SK-N-SH (cell line): ENCODE results near the gene NOXA1. TPM values are rescaled to one million over a fixed set of nuclear protein-coding genes. Genes with fewer than 3 reads are reported as not detected.
A peak's percentile ranks its signal among the peaks of the same experiment; 100 is the strongest.

Experiments used
- CTCF ChIA-PET: fragments of 300-600, 350-600 bp; formaldehyde crosslinking; extraction: SDS; loops from one replicate; lab custom pipeline; 2021; lab: Yijun Ruan, JAX
- POLR2A ChIA-PET: fragments of 350-600 bp; sonication (Branson Sonifier 250); formaldehyde crosslinking; extraction: SDS; loops from one replicate; lab custom pipeline; 2020; ENCODE audit warnings: antibody characterized with exemption, inconsistent platforms; lab: Yijun Ruan, JAX
- DNase-seq: peaks from one replicate; pipeline ENCODE4 v3.0.0; 2012
- H2AFZ ChIP-seq: fragments of 200-600 bp; sonication (generic); 2 replicates; pipeline ENCODE4 v1.8.1; 2016; ENCODE audit warnings: antibody characterized with exemption, mild to moderate bottlenecking, low read depth
- H3F3A ChIP-seq: fragments of 200-600 bp; sonication (generic); replicated peaks from 2 replicates; pipeline ENCODE3; 2016; ENCODE audit warnings: antibody characterized with exemption, mild to moderate bottlenecking; ENCODE audit not compliant: insufficient read depth
- H3K27ac ChIP-seq, 2 experiments: fragments of 200-500 bp in 1 of 2; fragments of 200-600 bp in 1 of 2; sonication (Bioruptor generic) in 1 of 2; sonication (generic), shearing (Covaris generic) in 1 of 2; 2 replicates each; pipeline versions ENCODE4 v1.5.1 to v1.6.1; 2014 to 2016; ENCODE audit warnings: low read depth in 2 of 2, inconsistent platforms in 1 of 2, low read length in 1 of 2, mild to moderate bottlenecking in 1 of 2, mixed read lengths in 1 of 2
- H3K27me3 ChIP-seq: fragments of 200-600 bp; sonication (generic), shearing (Covaris generic); 2 replicates; pipeline ENCODE4 v1.6.1; 2016; ENCODE audit warnings: mixed run types; ENCODE audit not compliant: insufficient read depth
- H3K36me3 ChIP-seq, 2 experiments: fragments of 200-500 bp in 1 of 2; fragments of 200-600 bp in 1 of 2; sonication (Bioruptor generic) in 1 of 2; sonication (generic) in 1 of 2; replicated peaks in 1 of 2; 2 replicates each; pipeline versions ENCODE3 to v1.5.1; 2014 to 2016; ENCODE audit warnings: low read length in 1 of 2, mild to moderate bottlenecking in 1 of 2; ENCODE audit not compliant: insufficient read depth in 2 of 2, control insufficient read depth in 1 of 2
- H3K4me1 ChIP-seq, 2 experiments: fragments of 200-500 bp in 1 of 2; fragments of 200-600 bp in 1 of 2; sonication (Bioruptor generic) in 1 of 2; sonication (generic), shearing (Covaris generic) in 1 of 2; 2 replicates each; pipeline versions ENCODE4 v1.5.1 to v1.6.1; 2014 to 2016; ENCODE audit warnings: low read depth in 1 of 2, low read length in 1 of 2, mixed run types in 1 of 2; ENCODE audit not compliant: insufficient read depth in 2 of 2, control insufficient read depth in 1 of 2
- H3K4me2 ChIP-seq: fragments of 200-600 bp; sonication (generic), shearing (Covaris generic); 2 replicates; pipeline ENCODE4 v1.6.1; 2017; ENCODE audit warnings: mixed run types
- H3K4me3 ChIP-seq, 2 experiments: fragments of 200-500 bp in 1 of 2; fragments of 200-600 bp in 1 of 2; sonication (Bioruptor generic) in 1 of 2; sonication (generic), shearing (Covaris generic) in 1 of 2; 2 replicates each; pipeline versions ENCODE4 v1.5.1 to v1.8.1; 2014 to 2016; ENCODE audit warnings: low read depth in 2 of 2, inconsistent platforms in 1 of 2, low read length in 1 of 2, mild to moderate bottlenecking in 1 of 2, mixed read lengths in 1 of 2, moderate library complexity in 1 of 2
- H3K79me2 ChIP-seq: fragments of 200-600 bp; sonication (generic); 2 replicates; pipeline ENCODE4 v1.8.1; 2017; ENCODE audit warnings: mild to moderate bottlenecking; ENCODE audit not compliant: insufficient read depth
- H3K9ac ChIP-seq: fragments of 200-600 bp; sonication (generic); 2 replicates; pipeline ENCODE4 v1.6.1; 2017; ENCODE audit warnings: mixed run types
- H3K9me2 ChIP-seq: fragments of 200-600 bp; sonication (generic); 2 replicates; pipeline ENCODE4 v1.6.1; 2017; ENCODE audit warnings: mixed run types
- H3K9me3 ChIP-seq: fragments of 200-600 bp; sonication (generic); 2 replicates; pipeline ENCODE4 v1.6.1; 2017; ENCODE audit warnings: mixed run types, mild to moderate bottlenecking, moderate library complexity
- H4K20me1 ChIP-seq: fragments of 200-600 bp; sonication (generic); 2 replicates; pipeline ENCODE4 v1.6.1; 2017; ENCODE audit warnings: mild to moderate bottlenecking, mixed run types; ENCODE audit not compliant: insufficient read depth
- FOSL2 ChIP-seq: IDR thresholded peaks from 2 replicates; pipeline ENCODE4 v1.4.0; 2012; ENCODE audit warnings: low read depth, mild to moderate bottlenecking, moderate library complexity, borderline replicate concordance
- PBX3 ChIP-seq: IDR thresholded peaks from 2 replicates; pipeline ENCODE4; 2012
- POLR2AphosphoS5 ChIP-seq: IDR thresholded peaks from 2 replicates; pipeline ENCODE4 v1.6.1; 2012; ENCODE audit warnings: low read depth, low read length
- RAD21 ChIP-seq: IDR thresholded peaks from 2 replicates; pipeline ENCODE4 v1.6.1; 2012; ENCODE audit warnings: mild to moderate bottlenecking, low read length
- RCOR1 ChIP-seq: fragments of 150-350 bp; IDR thresholded peaks from 2 replicates; pipeline ENCODE4 v1.6.1; 2017; ENCODE audit warnings: antibody characterized with exemption, low read length
- RXRA ChIP-seq: IDR thresholded peaks from 2 replicates; pipeline ENCODE4 v1.4.0; 2012; ENCODE audit warnings: low read depth, mild to moderate bottlenecking, borderline replicate concordance
- SIN3A ChIP-seq: IDR thresholded peaks from 2 replicates; pipeline ENCODE4 v1.6.1; 2012; ENCODE audit warnings: low read depth, mild to moderate bottlenecking, low read length, moderate library complexity, borderline replicate concordance
- TCF12 ChIP-seq: IDR thresholded peaks from 2 replicates; pipeline ENCODE4 v1.4.0; 2012
- WGBS: methylation state at CpG from one replicate; pipeline ENCODE4 v1.1.6; 2017; ENCODE audit warnings: low lambda C conversion rate; 5-methylcytosine and 5-hydroxymethylcytosine counted together
- polyA plus RNA-seq, 3 experiments: library from polyadenylated mRNA; depleted of rRNA; stranded (reverse); fragments of >200 nt; gene quantifications; 2 replicates each; pipeline ENCODE4 v1.2.3, GENCODE V29; 2012
- TF ChIP-seq, protein P1 (sequence below): IDR thresholded peaks from 2 replicates; pipeline ENCODE4 v1.6.1; 2012; ENCODE audit warnings: mild to moderate bottlenecking, low read depth, low read length, moderate library complexity

The NOXA1 gene
- polyA plus RNA-seq, 1 of the 3 experiments (the other 2 are of a cell fraction): 0.39 TPM

DNA sequence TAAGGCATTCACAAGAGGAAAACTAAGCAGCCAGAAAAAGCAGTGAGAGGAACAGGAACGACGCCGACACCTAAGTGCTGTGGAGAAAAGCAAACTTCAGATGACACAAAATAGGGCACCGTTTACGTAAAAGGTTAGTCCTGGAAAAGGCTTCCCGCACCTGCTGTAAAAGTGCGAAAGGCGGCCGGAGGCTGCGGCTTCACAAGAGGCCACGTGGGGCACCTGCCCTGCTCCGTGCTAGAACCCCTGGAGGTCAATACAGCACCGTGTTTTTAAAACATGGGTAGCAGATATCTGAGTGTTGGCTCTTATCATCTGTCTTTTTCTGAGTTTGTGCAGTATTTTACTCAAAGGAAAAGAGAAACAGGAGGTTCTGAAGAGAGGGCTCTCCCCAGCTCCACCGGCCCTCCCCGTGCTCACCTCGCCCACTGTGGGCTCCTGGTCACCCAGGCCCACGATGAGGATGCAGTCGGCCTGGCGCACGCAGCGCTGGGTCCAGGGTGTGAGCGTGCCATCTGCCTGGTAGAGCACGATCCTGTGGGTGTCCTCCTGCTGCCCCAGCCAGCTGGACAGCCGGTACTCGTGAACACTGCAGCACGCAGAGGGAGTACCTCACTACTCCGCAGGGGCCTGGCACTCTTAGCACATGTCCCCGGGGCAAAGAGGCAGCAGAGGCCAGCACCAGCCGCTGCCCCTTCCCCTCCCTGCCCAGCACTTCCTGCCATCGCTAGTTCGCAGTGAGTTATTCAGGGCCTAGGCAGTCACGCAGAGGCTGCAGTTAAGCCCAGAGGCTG lies 56.9 kb downstream of the NOXA1 start:
- H3K27me3 ChIP-seq: no peaks in the 10 kb centered on the region
- ChIA-PET CTCF (interaction anchor here (1.4 kb wide), 1 partner anchor 20 kb away, joined by 3 read pairs; no protein-coding TSS in a partner anchor), POLR2A (interaction anchor here (0.5 kb wide), 1 partner anchor 57 kb away, joined by 4 read pairs; the partner anchor contains the start of genes EXD3 and NOXA1)
- H3K36me3 ChIP-seq: no peaks in the 10 kb centered on the region
- WGBS: 79% methylated on average over 29 of the region's 32 CpGs
- H2AFZ ChIP-seq: no peak overlapping the region
- peaks cover 0 to 39% of the 10 kb centered on the region in 2 experiments; a peak in 1 of 4 replicates for H3K4me1 ChIP-seq
- H3K9me3 ChIP-seq: no peaks in the 10 kb centered on the region
- no peak overlapping the region for H3K4me3 ChIP-seq
- H3K27ac ChIP-seq: peak overlapping the region in 1 of 2 experiments; percentile 68; a peak in 2 of 4 replicates
- H3K9ac ChIP-seq: no peak overlapping the region
- H3F3A ChIP-seq: no peaks in the 10 kb centered on the region
- H3K9me2 ChIP-seq: no peaks in the 10 kb centered on the region
- no peak for TF ChIP-seq RXRA
- TF ChIP-seq, protein P1, sequence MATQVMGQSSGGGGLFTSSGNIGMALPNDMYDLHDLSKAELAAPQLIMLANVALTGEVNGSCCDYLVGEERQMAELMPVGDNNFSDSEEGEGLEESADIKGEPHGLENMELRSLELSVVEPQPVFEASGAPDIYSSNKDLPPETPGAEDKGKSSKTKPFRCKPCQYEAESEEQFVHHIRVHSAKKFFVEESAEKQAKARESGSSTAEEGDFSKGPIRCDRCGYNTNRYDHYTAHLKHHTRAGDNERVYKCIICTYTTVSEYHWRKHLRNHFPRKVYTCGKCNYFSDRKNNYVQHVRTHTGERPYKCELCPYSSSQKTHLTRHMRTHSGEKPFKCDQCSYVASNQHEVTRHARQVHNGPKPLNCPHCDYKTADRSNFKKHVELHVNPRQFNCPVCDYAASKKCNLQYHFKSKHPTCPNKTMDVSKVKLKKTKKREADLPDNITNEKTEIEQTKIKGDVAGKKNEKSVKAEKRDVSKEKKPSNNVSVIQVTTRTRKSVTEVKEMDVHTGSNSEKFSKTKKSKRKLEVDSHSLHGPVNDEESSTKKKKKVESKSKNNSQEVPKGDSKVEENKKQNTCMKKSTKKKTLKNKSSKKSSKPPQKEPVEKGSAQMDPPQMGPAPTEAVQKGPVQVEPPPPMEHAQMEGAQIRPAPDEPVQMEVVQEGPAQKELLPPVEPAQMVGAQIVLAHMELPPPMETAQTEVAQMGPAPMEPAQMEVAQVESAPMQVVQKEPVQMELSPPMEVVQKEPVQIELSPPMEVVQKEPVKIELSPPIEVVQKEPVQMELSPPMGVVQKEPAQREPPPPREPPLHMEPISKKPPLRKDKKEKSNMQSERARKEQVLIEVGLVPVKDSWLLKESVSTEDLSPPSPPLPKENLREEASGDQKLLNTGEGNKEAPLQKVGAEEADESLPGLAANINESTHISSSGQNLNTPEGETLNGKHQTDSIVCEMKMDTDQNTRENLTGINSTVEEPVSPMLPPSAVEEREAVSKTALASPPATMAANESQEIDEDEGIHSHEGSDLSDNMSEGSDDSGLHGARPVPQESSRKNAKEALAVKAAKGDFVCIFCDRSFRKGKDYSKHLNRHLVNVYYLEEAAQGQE: no peak
- TF ChIP-seq FOSL2: no peak
- no peak for TF ChIP-seq SIN3A
- no peak for TF ChIP-seq RCOR1
- no peak for TF ChIP-seq RAD21
- TF ChIP-seq, all 33 proteins: peak for 0
- no peaks in the 10 kb centered on the region for H4K20me1 ChIP-seq
- no peaks in the 10 kb centered on the region for H3K79me2 ChIP-seq
- H3K4me2 ChIP-seq: no peak overlapping the region
- DNase-seq: peak; percentile 86

- H3K9ac ChIP-seq: no peak overlapping the region
- H3F3A ChIP-seq: no peaks in the 10 kb centered on the region
- CTCF ChIA-PET: interaction anchor here (0.8 to 0.9 kb wide), 3 partner anchors 11 to 179 kb away, joined by 3 read pairs; partner anchors contain the start of gene NRARP
- no peaks in the 10 kb centered on the region for H4K20me1 ChIP-seq
- TF ChIP-seq POLR2AphosphoS5 (no peak), TCF12 (no peak), PBX3 (no peak), RXRA (no peak)
- POLR2A ChIA-PET: interaction anchor here (2.1 kb wide), 1 partner anchor 22 kb away, joined by 4 read pairs; the partner anchor contains the start of gene NSMF
- peaks cover 0 to 39% of the 10 kb centered on the region in 2 experiments; a peak in 1 of 4 replicates for H3K4me1 ChIP-seq
- no peak overlapping the region for H3K4me3 ChIP-seq
- H3K9me3 ChIP-seq: no peaks in the 10 kb centered on the region
- no peak overlapping the region for H2AFZ ChIP-seq
- H3K36me3 ChIP-seq: no peaks in the 10 kb centered on the region
- peak overlapping the region in 1 of 2 experiments; percentile 68; a peak in 2 of 4 replicates for H3K27ac ChIP-seq
- H3K4me2 ChIP-seq: no peak overlapping the region
- DNase-seq: no peak
- no peaks in the 10 kb centered on the region for H3K27me3 ChIP-seq
- no peaks in the 10 kb centered on the region for H3K79me2 ChIP-seq
- no peaks in the 10 kb centered on the region for H3K9me2 ChIP-seq
- 84% methylated on average over 25 of the region's 38 CpGs for WGBS
Measured at GRCh38 chr9:137480686-137481683, 57.8 kb downstream of the NOXA1 start.
